ENCODE measurements around the gene BCKDK. TPM values are rescaled to one million over a fixed set of nuclear protein-coding genes. Genes with fewer than 3 reads are reported as not detected.
"Not testable (repeated sequence)": the region's sequence is repeated elsewhere in the genome, so short reads cannot be mapped to it uniquely, and the experiment has no call there.

The BCKDK gene
- total RNA-seq, 1 experiment from 2014 or later, result 52.7 TPM

DNA sequence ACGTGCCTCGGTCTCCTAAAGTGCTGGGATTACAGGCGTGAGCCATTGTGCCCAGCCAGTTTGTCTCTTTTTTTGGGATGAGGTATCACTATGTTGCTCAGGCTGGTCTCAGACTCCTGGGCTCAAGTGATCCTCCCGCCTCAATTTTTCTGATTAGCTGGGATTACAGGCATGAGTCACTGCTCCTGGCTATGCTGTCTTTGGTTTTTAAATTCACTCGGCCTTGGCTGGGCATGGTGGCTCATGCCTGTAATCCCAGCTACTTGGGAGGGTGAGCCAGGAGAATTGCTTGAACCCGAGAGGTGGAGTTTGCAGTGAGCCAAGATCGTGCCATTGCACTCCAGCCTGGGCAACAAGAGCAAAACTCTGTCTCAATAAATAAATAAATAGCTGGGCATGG lies 36.2 kb downstream of the BCKDK start:
- not testable (repeated sequence) for DNase-seq; H3K4me3 ChIP-seq (ENCODE audit: insufficient read depth, low read depth, low read length); H3K36me3 ChIP-seq (replicated peaks; ENCODE audit: control insufficient read depth, insufficient read depth, low read length)
- peaks cover 36% of the 10 kb centered on the region for H3K27me3 ChIP-seq (ENCODE audit: control insufficient read depth, insufficient read depth, low read length)

DNA sequence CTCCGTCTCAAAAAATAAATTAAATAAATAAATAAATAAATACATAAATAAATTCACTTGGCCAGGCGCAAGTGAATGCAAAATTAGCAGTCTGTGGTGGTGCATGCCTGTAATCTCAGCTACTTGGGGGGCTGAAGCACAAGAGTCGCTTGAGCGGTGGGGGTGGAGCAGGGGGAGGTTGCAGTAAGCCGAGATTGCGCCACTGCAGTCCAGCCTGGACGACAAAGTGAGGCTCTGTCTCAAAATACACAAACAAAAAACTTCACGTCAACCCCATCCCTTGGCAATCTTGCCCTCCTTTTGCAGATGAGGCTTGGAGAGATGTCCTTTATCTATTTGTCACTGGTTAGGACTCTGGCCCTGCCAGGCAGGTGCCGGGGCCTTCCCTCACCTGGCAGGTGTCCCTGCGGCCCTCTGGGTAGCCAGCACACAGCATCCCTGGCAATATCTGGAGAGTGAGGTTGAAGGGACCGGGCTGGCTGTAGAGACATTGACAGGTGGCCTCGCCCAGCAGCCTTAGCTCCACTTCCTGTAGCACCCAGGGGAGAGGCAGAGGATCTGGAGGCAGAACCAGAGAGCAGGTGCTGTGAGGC lies 37.3 kb downstream of the BCKDK start:
- Histone ChIP-seq H3K36me3 (replicated peaks; ENCODE audit: control insufficient read depth, insufficient read depth, low read length) (no peaks in the 10 kb centered on the region), H3K27me3 (ENCODE audit: control insufficient read depth, insufficient read depth, low read length) (peaks cover 36% of the 10 kb centered on the region), H3K4me3 (ENCODE audit: insufficient read depth, low read depth, low read length) (no peak overlapping the region)
- no peak for DNase-seq

DNA sequence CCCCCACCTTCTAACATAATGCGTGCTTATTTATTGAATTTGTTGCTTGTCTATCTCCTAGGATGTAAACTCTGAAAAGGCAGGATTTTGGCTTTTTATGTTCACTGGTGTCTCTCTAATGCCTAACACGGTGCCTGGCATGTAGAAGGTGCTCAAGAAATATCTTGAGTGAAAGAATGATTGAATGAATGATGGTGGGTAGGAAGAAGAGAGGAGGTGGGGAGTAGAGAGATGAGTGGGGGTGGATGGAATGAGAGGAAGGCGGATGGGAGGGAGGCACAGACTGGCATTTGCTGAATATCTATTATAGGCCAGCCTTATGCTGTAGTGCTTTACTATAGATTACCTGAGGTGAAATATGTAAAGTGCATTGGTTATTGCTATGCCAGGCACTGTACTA lies 39.4 kb downstream of the BCKDK start:
- DNase-seq, result no peak

DNA sequence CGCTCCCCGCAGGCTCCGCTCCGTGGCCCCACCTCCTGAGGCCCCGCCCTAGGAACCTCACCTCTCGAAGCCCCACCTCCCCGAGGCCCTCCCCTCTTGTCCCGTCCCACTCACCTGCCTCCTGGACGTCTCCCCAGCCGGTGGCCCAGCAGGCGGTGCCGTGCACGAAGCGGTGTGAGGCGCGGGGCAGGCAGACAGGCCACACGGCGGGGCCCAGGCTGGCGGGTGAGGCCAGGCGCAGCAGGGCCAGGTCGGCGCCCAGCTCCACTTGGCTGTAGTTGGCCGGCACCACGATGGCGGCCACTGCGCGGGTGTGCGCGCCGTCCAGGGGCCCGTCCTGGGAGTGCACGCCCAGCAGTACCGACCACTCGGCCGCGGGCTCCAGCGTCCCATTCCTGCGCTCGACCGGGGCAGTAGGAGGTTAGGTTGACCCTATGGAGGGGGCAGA lies 40.1 kb downstream of the BCKDK start:
- DNase-seq, result peak; percentile 94
- Histone ChIP-seq H3K27me3 (ENCODE audit: control insufficient read depth, insufficient read depth, low read length) (peaks cover 29% of the 10 kb centered on the region), H3K36me3 (replicated peaks; ENCODE audit: control insufficient read depth, insufficient read depth, low read length) (no peaks in the 10 kb centered on the region), H3K4me3 (ENCODE audit: insufficient read depth, low read depth, low read length) (peak overlapping the region; percentile 53)

More for the DNA sequence above, 39.4 kb downstream of the BCKDK start:
- Histone ChIP-seq H3K27me3 (ENCODE audit: control insufficient read depth, insufficient read depth, low read length) (peaks cover 36% of the 10 kb centered on the region), H3K4me3 (ENCODE audit: insufficient read depth, low read depth, low read length) (no peak overlapping the region), H3K36me3 (replicated peaks; ENCODE audit: control insufficient read depth, insufficient read depth, low read length) (no peaks in the 10 kb centered on the region)

DNA sequence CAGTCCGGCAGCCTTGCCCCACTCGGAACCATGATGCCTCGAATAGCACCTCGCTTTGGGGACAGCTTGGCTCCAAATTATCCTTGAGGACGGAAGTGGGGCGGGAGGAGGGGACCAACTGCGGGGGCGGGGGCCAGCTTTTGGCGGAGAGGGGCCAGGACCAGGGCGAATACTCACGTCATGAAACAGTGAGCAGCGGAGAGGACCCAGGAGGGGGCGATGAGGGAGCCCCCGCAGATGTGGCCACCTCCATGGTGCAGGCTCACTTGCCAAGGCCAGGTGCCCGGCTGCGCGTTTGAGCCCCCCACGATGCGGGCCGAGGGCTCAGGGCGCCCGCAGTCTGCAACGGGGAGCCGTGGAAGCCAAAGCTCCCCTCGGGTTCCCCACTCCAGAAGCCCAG lies 40.7 kb downstream of the BCKDK start:
- Histone ChIP-seq H3K4me3 (ENCODE audit: insufficient read depth, low read depth, low read length) (peak overlapping the region; percentile 53), H3K36me3 (replicated peaks; ENCODE audit: control insufficient read depth, insufficient read depth, low read length) (no peaks in the 10 kb centered on the region), H3K27me3 (ENCODE audit: control insufficient read depth, insufficient read depth, low read length) (peaks cover 23% of the 10 kb centered on the region)
- peak; percentile 68 for DNase-seq

DNA sequence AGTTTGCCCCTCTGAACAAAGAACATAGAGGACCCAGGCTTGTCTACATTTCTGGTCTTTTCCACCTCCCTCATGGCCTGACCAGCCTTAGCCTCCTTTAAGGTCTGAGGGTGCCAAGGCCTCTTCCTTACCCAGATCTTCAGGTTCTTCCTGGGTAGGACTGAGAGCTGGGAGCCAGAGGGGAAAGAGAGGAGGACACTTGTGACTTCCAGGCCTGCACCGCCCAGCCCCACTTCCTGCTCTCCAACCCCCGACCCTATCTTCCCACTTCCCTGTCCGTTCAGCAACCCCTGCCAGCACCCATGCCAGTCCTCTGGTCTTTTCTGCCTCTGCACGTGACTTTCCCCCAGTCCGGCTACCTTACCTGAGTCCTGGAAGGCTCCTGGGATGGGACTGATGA lies 41.1 kb downstream of the BCKDK start:
- H3K4me3 ChIP-seq (ENCODE audit: insufficient read depth, low read depth, low read length), result no peak overlapping the region
- DNase-seq, result peak; percentile 46
- peaks cover 22% of the 10 kb centered on the region for H3K27me3 ChIP-seq (ENCODE audit: control insufficient read depth, insufficient read depth, low read length)
- H3K36me3 ChIP-seq (replicated peaks; ENCODE audit: control insufficient read depth, insufficient read depth, low read length), result no peaks in the 10 kb centered on the region

DNA sequence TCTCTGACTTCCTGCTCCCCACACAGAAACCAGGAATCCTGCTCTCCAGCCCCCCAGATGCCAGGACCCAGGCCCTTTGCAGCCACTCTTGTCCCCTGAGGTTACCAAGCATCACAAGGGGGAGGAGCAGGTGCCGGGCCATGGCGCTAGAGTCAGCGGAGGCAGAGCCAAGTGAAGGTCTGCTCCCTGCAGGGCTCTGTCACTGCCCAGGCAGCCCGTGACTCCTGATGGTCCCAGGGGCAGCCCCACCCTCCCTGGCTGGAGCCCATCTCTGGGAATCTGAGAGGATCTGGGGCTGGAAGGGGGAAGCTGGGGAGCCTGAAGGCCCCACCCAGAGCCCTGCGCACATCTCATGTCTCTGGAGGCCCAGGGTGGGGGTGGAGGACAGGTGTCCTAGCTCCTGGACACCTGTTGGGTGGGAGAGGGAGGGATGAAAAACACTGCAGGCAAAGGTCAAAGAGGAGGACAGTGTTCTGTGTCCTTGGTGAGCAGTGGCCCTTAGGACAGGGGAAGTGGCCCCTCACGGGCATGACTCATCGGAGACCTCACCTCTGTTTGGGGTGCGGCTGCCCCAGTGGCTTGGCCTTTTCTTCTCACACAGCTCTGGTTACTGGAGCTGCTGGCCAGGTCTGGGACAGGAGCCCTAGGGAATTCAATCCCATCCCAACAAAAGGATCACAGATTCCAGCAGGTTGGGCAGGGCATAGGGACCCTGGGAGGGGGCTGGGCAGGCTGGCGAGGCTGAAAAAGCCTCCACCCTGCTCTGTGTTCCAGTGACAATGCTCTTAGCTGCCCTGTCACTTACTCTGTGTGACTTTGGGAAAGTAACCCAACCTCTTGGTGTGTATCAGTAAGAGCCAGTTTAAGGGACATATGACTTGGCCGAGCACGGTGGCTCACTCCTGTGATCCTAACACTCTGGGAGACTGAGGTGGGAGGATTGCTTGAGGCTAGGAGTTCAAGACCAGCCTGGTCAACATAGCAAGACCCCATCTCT lies 42.0 kb downstream of the BCKDK start, which contains the start of gene PRSS36:
Gene PRSS36, minus strand, starts transcription at position 173 of the 997 bp plus-strand sequence. Its CDS starts 31 bp downstream, at position 142.
- peak; percentile 50 for DNase-seq
- Histone ChIP-seq H3K36me3 (replicated peaks; ENCODE audit: control insufficient read depth, insufficient read depth, low read length) (no peaks in the 10 kb centered on the region), H3K27me3 (ENCODE audit: control insufficient read depth, insufficient read depth, low read length) (peaks cover 22% of the 10 kb centered on the region), H3K4me3 (ENCODE audit: insufficient read depth, low read depth, low read length) (no peak within 1 kb of the TSS)

DNA sequence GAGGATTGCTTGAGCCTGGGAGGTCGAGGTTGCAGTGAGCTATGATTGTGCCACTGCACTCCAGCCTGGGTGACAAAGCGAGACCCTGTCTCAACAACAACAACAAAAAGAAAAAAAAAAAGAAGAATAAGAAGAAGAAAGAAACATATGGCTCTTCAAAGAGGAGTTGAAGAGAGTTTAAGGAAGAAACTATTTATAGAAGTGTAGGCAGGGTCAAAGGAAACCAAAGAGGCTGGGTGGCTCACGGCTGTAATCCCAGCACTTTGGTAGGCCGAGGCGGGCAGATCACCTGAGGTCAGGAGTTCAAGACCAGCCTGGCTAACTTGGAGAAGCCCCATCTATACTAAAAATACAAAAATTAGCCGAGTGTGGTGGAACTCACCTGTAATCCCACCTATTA lies 42.8 kb downstream of the BCKDK start:
- not testable (repeated sequence) for H3K4me3 ChIP-seq (ENCODE audit: insufficient read depth, low read depth, low read length); DNase-seq; H3K36me3 ChIP-seq (replicated peaks; ENCODE audit: control insufficient read depth, insufficient read depth, low read length)
- peaks cover 20% of the 10 kb centered on the region for H3K27me3 ChIP-seq (ENCODE audit: control insufficient read depth, insufficient read depth, low read length)

DNA sequence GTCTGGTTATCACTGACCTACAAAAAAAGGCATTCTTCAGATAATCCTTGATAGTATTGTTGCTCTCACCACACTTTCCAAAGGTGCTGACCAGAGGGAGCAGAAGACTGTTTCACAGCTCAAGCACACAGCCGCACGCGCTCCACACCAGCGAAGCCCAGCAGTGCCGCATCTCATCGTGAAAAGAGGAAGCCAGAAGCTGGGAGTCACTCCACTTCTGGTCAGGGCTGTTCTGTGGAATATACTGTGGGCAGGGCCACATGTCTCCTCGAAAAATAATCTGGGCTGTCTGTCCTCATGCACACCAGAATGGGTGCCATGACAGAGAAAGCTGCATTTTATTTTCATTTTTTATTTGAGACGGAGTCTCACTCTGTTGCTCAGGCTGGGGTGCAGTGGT lies 49.0 kb downstream of the BCKDK start:
- Histone ChIP-seq H3K27me3 (ENCODE audit: control insufficient read depth, insufficient read depth, low read length) (no peaks in the 10 kb centered on the region), H3K4me3 (ENCODE audit: insufficient read depth, low read depth, low read length) (no peak overlapping the region), H3K36me3 (replicated peaks; ENCODE audit: control insufficient read depth, insufficient read depth, low read length) (no peaks in the 10 kb centered on the region)
- DNase-seq, result peak; percentile 9

Other genes with a start within 250 kb of the BCKDK start
- gene BCL7C, start 214.3 kb upstream of the BCKDK start, total RNA-seq (2014; rRNA removed; shearing (Covaris generic)), result 16.4 and 35.5 TPM in 2 replicates
- gene CTF1, start 211.8 kb upstream of the BCKDK start, total RNA-seq (2014; rRNA removed; shearing (Covaris generic)), result 2.0 TPM in 2 replicates
- gene FBXL19, start 184.8 kb upstream of the BCKDK start, total RNA-seq (2014; rRNA removed; shearing (Covaris generic)), result 78.3 and 89.8 TPM in 2 replicates
- 15.3 and 18.4 TPM in 2 replicates for gene ORAI3, start 159.3 kb upstream of the BCKDK start, total RNA-seq (2014; rRNA removed; shearing (Covaris generic))
- gene SETD1A, start 150.6 kb upstream of the BCKDK start, total RNA-seq (2014; rRNA removed; shearing (Covaris generic)), result 4.1 and 5.0 TPM in 2 replicates
- 4.4 and 8.2 TPM in 2 replicates for gene HSD3B7, start 123.2 kb upstream of the BCKDK start, total RNA-seq (2014; rRNA removed; shearing (Covaris generic))
- 1.3 and 4.1 TPM in 2 replicates for gene STX1B, start 97.7 kb upstream of the BCKDK start, total RNA-seq (2014; rRNA removed; shearing (Covaris generic))
- gene STX4, start 74.8 kb upstream of the BCKDK start, total RNA-seq (2014; rRNA removed; shearing (Covaris generic)), result 13.6 and 14.2 TPM in 2 replicates
- gene ZNF668, start 34.1 kb upstream of the BCKDK start, total RNA-seq (2014; rRNA removed; shearing (Covaris generic)), result 16.4 and 19.9 TPM in 2 replicates
- gene ZNF646, start 34.0 kb upstream of the BCKDK start, total RNA-seq (2014; rRNA removed; shearing (Covaris generic)), result 28.8 and 30.0 TPM in 2 replicates
- gene PRSS53, start 19.4 kb upstream of the BCKDK start, total RNA-seq (2014; rRNA removed; shearing (Covaris generic)), result 1.3 and 4.5 TPM in 2 replicates
- 127 and 135 TPM in 2 replicates for gene VKORC1, start 13.6 kb upstream of the BCKDK start, total RNA-seq (2014; rRNA removed; shearing (Covaris generic))
- gene KAT8, start 9.3 kb downstream of the BCKDK start, total RNA-seq (2014; rRNA removed; shearing (Covaris generic)), result 61.7 and 77.2 TPM in 2 replicates
- 57.1 and 65.4 TPM in 2 replicates for gene PRSS8, start 27.3 kb downstream of the BCKDK start, total RNA-seq (2014; rRNA removed; shearing (Covaris generic))
- 0.59 and 1.1 TPM in 2 replicates for gene PRSS36, start 41.7 kb downstream of the BCKDK start, total RNA-seq (2014; rRNA removed; shearing (Covaris generic))
- gene FUS, start 71.8 kb downstream of the BCKDK start, total RNA-seq (2014; rRNA removed; shearing (Covaris generic)), result 35.3 and 39.8 TPM in 2 replicates
- gene PYCARD, start 94.4 kb downstream of the BCKDK start, total RNA-seq (2014; rRNA removed; shearing (Covaris generic)), result 32.2 and 35.2 TPM in 2 replicates
- gene TRIM72, start 105.7 kb downstream of the BCKDK start, total RNA-seq (2014; rRNA removed; shearing (Covaris generic)), result 0.03 and 0.44 TPM in 2 replicates
- not detected in 2 replicates for gene PYDC1, start 108.7 kb downstream of the BCKDK start, total RNA-seq (2014; rRNA removed; shearing (Covaris generic))
- gene ITGAM, start 151.6 kb downstream of the BCKDK start, total RNA-seq (2014; rRNA removed; shearing (Covaris generic)), result 0.04 TPM in 1 of 2 replicates, not detected in the other
- 0.26 and 0.80 TPM in 2 replicates for gene ITGAX, start 246.8 kb downstream of the BCKDK start, total RNA-seq (2014; rRNA removed; shearing (Covaris generic))

Measured in H7 (cell line).